ENCODE data around the gene TEX55. TPM values are rescaled to one million over a fixed set of nuclear protein-coding genes. Genes with fewer than 3 reads are reported as not detected.

The TEX55 gene
- total RNA-seq, 1 donor from 2014 or later = not detected

DNA sequence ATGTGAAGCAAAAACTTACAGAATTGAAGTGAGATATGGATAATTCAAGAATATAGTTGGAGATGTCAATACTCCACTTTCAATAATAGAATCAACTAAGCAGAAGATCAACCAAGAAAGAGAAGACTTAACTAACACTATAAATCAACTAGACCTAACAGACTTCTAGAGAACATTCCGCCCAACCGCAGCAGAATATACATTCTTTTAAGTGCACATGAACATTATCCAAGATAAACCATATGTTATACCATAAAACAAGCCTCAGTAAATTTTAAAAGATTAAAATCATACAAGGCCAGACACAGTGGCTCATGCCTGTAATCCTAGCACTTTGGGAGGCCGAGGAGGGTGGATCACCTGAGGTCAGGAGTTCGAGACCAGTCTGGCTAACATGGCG, 5.5 kb upstream of the TEX55 start:
- Histone ChIP-seq H3K4me1 (no peaks in the 10 kb centered on the region), H3K36me3 (no peaks in the 10 kb centered on the region), H3K27me3 (no peaks in the 10 kb centered on the region), H3K4me3 (no peak overlapping the region), H3K9me3 (no peaks in the 10 kb centered on the region), H3K27ac (no peak overlapping the region)
- intact Hi-C loops (cut with DNase I) = no loop called here
- DNase-seq (ENCODE audit: extremely low spot score in 2 of 2) = no peak
- no peak for TF ChIP-seq POLR2A (IDR thresholded peaks at IDR 0.05)
- TF ChIP-seq, protein P1, sequence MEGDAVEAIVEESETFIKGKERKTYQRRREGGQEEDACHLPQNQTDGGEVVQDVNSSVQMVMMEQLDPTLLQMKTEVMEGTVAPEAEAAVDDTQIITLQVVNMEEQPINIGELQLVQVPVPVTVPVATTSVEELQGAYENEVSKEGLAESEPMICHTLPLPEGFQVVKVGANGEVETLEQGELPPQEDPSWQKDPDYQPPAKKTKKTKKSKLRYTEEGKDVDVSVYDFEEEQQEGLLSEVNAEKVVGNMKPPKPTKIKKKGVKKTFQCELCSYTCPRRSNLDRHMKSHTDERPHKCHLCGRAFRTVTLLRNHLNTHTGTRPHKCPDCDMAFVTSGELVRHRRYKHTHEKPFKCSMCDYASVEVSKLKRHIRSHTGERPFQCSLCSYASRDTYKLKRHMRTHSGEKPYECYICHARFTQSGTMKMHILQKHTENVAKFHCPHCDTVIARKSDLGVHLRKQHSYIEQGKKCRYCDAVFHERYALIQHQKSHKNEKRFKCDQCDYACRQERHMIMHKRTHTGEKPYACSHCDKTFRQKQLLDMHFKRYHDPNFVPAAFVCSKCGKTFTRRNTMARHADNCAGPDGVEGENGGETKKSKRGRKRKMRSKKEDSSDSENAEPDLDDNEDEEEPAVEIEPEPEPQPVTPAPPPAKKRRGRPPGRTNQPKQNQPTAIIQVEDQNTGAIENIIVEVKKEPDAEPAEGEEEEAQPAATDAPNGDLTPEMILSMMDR (IDR thresholded peaks at IDR 0.05) = no peak
- no peak for TF ChIP-seq POLR2AphosphoS5 (IDR thresholded peaks at IDR 0.05; ENCODE audit: insufficient read depth in 1 of 2, low read depth in 1 of 2)

DNA sequence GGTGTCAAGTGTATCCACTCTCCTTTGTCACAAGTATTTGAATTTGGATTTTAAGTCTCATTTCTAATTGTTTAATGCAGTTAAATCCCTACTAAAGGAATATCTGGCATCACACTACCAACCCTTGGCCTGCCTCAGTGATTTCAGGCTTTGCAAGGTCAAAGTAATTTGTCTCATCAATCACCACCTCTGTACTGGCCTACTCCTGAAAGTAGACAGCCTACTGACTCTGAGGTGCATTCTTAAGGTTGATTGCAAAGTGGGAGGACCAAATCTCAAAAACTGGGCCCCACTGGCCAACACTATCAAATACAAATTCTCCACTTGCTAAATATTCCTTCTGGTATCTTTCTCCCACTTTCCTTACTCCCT, 851 bp upstream of the TEX55 start:
- no peak for DNase-seq (ENCODE audit: extremely low spot score in 2 of 2)
- TF ChIP-seq POLR2A (IDR thresholded peaks at IDR 0.05) (no peak), POLR2AphosphoS5 (IDR thresholded peaks at IDR 0.05; ENCODE audit: insufficient read depth in 1 of 2, low read depth in 1 of 2) (no peak)
- TF ChIP-seq, protein P1 (IDR thresholded peaks at IDR 0.05) = no peak
- Histone ChIP-seq H3K27me3 (no peaks in the 10 kb centered on the region), H3K4me3 (no peak overlapping the region), H3K36me3 (no peaks in the 10 kb centered on the region), H3K9me3 (no peaks in the 10 kb centered on the region), H3K4me1 (no peaks in the 10 kb centered on the region), H3K27ac (no peak overlapping the region)
- intact Hi-C loops (cut with DNase I) = no loop called here

DNA sequence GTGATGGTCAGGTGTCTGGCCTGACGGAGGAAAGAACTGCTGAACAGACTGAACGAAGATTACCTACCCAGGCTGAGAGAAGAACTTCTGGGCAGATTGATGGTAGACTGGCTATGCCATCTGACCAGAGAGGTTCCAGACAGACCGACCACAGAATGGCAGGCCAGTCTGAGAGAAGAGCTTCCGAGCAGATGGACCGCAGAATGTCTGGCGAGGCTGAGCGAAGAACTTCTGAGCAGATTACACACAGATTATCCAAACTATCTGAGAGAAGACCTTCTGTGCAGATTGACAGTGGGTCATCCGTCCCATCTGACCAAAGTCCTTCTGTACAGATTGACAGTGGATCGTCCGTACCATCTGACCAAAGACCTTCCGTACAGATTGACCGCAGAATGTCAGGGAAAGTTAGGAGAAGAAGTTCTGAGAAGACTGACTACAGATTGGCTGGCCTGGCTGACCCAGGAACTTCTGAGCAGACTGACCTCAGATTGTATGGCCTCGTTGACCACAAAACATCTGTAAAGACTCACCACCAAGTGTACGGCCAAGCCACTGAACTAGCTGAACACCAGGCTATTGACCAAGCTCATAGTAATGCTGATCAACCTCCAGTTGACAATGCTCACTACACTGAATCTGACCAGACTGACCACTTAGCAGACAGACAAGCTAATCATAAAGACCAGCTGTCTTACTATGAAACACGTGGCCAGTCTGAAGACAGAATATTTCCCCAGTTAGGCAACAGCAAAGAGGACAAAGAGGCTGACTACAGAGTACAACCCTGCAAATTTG, 812 bp downstream of the TEX55 start:
- DNase-seq (ENCODE audit: extremely low spot score in 2 of 2) = no peak
- Histone ChIP-seq H3K36me3 (no peaks in the 10 kb centered on the region), H3K9me3 (no peaks in the 10 kb centered on the region), H3K27ac (no peak overlapping the region), H3K27me3 (no peaks in the 10 kb centered on the region), H3K4me1 (no peaks in the 10 kb centered on the region), H3K4me3 (no peak overlapping the region)
- TF ChIP-seq POLR2A (IDR thresholded peaks at IDR 0.05) (no peak), POLR2AphosphoS5 (IDR thresholded peaks at IDR 0.05; ENCODE audit: insufficient read depth in 1 of 2, low read depth in 1 of 2) (no peak)
- TF ChIP-seq, protein P1 (IDR thresholded peaks at IDR 0.05) = no peak
- intact Hi-C loops (cut with DNase I) = no loop called here

DNA sequence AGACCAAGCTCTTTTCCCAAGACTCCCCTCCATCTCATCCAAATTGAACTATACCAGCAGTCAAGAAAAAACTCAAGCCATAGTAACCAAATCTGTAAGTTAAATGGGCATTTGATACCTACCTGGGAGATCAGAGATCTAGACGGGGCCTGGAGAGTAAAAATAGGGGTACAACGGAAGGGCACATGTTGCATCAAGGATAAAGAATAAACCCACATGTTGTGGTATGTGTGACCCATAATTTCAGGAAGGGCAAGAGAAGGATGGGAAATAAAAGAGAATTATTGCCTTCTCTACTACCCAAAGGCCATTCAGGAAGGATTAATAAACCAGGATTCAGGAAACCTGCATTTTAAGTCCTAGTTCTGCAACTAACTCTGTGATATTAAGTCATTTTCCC, 1.5 kb downstream of the TEX55 start:
- Histone ChIP-seq H3K9me3 (no peaks in the 10 kb centered on the region), H3K4me1 (no peaks in the 10 kb centered on the region), H3K27ac (no peak overlapping the region), H3K4me3 (no peak overlapping the region), H3K36me3 (no peaks in the 10 kb centered on the region), H3K27me3 (no peaks in the 10 kb centered on the region)
- no peak for DNase-seq (ENCODE audit: extremely low spot score in 2 of 2)
- TF ChIP-seq POLR2A (IDR thresholded peaks at IDR 0.05) (no peak), POLR2AphosphoS5 (IDR thresholded peaks at IDR 0.05; ENCODE audit: insufficient read depth in 1 of 2, low read depth in 1 of 2) (no peak)
- intact Hi-C loops (cut with DNase I) = no loop called here

DNA sequence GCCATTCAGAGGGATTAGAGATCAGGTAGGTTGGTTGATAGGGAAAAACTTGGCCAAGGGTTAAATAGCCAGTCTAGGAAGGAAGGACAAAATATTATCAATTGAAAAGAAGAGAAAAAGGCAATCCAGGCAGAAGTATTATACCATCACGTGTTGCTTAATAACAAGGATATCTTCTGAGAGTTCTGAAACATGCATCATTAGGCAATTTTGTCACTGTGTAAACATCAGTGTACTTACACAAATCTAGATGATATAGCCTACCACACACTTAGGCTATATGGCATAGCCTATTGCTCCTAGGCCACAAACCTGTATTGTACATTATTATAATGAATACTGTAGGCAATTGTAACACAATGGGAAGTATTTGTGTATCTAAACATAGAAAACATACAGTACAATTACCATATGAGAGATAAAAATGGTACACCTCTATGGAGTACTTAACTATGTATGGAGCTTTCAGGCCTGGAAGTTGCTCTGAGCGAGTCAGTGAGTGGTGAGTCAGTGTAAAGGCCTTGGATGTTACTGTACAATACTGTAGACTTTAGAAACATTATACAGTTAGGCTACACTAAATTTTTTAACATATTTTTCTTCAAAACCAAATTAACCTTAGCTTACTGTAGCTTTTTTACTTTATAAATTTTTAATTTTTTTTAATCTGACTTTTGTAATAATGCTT, 2.7 kb downstream of the TEX55 start:
- TF ChIP-seq, protein P1 (IDR thresholded peaks at IDR 0.05) = no peak
- TF ChIP-seq POLR2AphosphoS5 (IDR thresholded peaks at IDR 0.05; ENCODE audit: insufficient read depth in 1 of 2, low read depth in 1 of 2) (no peak), POLR2A (IDR thresholded peaks at IDR 0.05) (no peak)
- Histone ChIP-seq H3K27me3 (no peaks in the 10 kb centered on the region), H3K27ac (no peak overlapping the region), H3K4me1 (no peaks in the 10 kb centered on the region), H3K36me3 (no peaks in the 10 kb centered on the region), H3K9me3 (no peaks in the 10 kb centered on the region), H3K4me3 (no peak overlapping the region)
- intact Hi-C loops (cut with DNase I) = no loop called here
- DNase-seq (ENCODE audit: extremely low spot score in 2 of 2) = no peak

All from vagina (tissue), 2 donors.